ENCODE data around the gene TRDMT1.

TRDMT1 gene

DNA sequence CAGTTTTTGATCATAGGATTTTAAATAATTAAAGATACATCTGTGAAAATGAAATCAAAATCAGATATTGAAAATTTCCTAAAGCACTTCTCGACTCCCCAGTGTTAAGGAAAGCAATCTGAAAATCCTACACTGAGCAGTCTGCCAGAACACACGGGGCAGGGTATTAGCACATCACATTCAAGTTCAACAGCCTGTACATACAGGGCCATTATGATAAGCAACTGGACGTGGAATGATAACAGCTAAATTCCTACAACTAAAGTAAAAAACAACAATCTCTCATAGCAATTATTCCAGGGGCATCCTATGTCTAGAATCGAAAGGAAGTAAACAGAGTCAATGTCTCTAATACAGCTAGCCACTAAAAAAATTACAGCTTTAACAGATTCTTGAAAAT, 31.7 kb downstream of the TRDMT1 start:
- no peaks in the 10 kb centered on the region for H3K27me3 ChIP-seq (ENCODE audit: control insufficient read depth in 5 of 5, insufficient read depth in 4 of 5, low read length in 5 of 5)
- H3K9me3 ChIP-seq (ENCODE audit: control insufficient read depth in 5 of 5, low read length in 5 of 5), result no peaks in the 10 kb centered on the region
- H3K36me3 ChIP-seq (ENCODE audit: control insufficient read depth in 5 of 5, insufficient read depth in 5 of 5, low read length in 5 of 5), result no peaks in the 10 kb centered on the region
- H3K9ac ChIP-seq (ENCODE audit: low read length in 5 of 5), result no peak overlapping the region
- peaks cover 0 to 6% (median 0%) of the 10 kb centered on the region in 5 donors for H3K4me1 ChIP-seq (ENCODE audit: control insufficient read depth in 5 of 5, insufficient read depth in 5 of 5, low read length in 5 of 5)
- H3K4me3 ChIP-seq (ENCODE audit: low read depth in 1 of 5, low read length in 5 of 5), result no peak overlapping the region
- no peak overlapping the region for H3K27ac ChIP-seq (ENCODE audit: low read depth, low read length)

DNA sequence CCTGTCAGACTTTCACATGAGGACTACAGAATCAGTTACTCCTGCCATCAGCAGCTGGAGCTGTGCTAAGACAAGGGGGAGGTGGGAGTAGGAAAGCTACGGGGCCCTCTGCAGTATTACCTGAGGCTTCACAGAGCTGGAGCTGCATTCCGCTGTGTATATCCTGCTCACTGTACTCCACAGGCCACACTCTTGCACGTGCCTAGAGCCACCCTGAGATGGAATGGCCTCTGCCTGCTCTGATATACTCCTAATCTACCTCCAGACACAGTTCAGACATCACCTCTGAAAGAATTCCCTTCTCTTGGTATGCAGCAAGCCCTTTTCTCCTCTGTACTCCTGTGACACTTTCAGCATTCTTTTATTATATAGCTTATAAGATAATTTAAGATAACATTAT, 34.8 kb downstream of the TRDMT1 start:
- Histone ChIP-seq H3K4me3 (ENCODE audit: low read depth in 1 of 5, low read length in 5 of 5) (no peak overlapping the region), H3K9me3 (ENCODE audit: control insufficient read depth in 5 of 5, low read length in 5 of 5) (no peaks in the 10 kb centered on the region), H3K9ac (ENCODE audit: low read length in 5 of 5) (no peak overlapping the region), H3K36me3 (ENCODE audit: control insufficient read depth in 5 of 5, insufficient read depth in 5 of 5, low read length in 5 of 5) (no peaks in the 10 kb centered on the region), H3K4me1 (ENCODE audit: control insufficient read depth in 5 of 5, insufficient read depth in 5 of 5, low read length in 5 of 5) (no peaks in the 10 kb centered on the region), H3K27me3 (ENCODE audit: control insufficient read depth in 5 of 5, insufficient read depth in 4 of 5, low read length in 5 of 5) (no peaks in the 10 kb centered on the region), H3K27ac (ENCODE audit: low read depth, low read length) (no peak overlapping the region)

DNA sequence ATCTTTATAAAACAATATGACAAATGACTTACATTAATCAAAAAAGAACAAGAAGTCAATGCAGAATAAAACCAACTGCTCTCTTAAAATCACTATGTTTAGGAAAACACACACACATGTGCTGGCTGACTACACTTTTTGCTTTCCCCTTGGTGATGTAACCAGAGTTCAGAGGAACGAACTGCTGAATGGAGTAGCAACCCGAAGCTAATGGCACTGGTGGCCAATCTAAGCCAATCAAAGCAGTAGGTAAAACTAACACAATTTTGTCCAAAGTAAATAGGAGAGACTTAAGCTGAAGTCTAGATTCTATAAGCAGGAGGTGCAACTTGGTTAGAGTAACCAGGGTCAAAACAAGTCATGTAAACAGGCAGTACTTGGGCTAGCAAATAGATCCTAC, 38.6 kb downstream of the TRDMT1 start:
- no peak overlapping the region for H3K4me3 ChIP-seq (ENCODE audit: low read depth in 1 of 5, low read length in 5 of 5)
- no peaks in the 10 kb centered on the region for H3K4me1 ChIP-seq (ENCODE audit: control insufficient read depth in 5 of 5, insufficient read depth in 5 of 5, low read length in 5 of 5)
- H3K36me3 ChIP-seq (ENCODE audit: control insufficient read depth in 5 of 5, insufficient read depth in 5 of 5, low read length in 5 of 5), result no peaks in the 10 kb centered on the region

DNA sequence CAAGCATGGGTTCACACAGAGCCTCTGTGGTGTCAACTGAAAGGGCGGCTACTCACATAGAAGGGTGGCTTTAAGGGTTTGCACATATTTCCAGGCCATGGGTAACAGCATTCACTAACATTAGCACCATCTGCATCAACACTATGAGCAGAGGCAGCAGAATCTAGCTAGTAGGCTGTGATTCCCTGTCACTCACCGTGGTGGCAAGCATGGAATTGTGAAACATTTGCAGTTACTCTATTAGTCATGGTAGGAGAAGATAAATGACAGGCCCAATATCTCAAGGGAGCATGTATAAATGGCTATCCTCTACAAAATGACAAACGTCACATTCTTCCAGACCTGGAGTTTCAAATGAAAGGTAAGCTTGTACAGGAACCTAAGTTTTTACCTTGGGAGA, 39.7 kb downstream of the TRDMT1 start:
- H3K27me3 ChIP-seq (ENCODE audit: control insufficient read depth in 5 of 5, insufficient read depth in 4 of 5, low read length in 5 of 5), result no peaks in the 10 kb centered on the region
- no peaks in the 10 kb centered on the region for H3K9me3 ChIP-seq (ENCODE audit: control insufficient read depth in 5 of 5, low read length in 5 of 5)
- no peak overlapping the region for H3K4me3 ChIP-seq (ENCODE audit: low read depth in 1 of 5, low read length in 5 of 5)
- H3K9ac ChIP-seq (ENCODE audit: low read length in 5 of 5), result no peak overlapping the region
- no peak overlapping the region for H3K27ac ChIP-seq (ENCODE audit: low read depth, low read length)
- no peaks in the 10 kb centered on the region for H3K4me1 ChIP-seq (ENCODE audit: control insufficient read depth in 5 of 5, insufficient read depth in 5 of 5, low read length in 5 of 5)
- peaks cover 0 to 6% (median 0%) of the 10 kb centered on the region in 5 donors for H3K36me3 ChIP-seq (ENCODE audit: control insufficient read depth in 5 of 5, insufficient read depth in 5 of 5, low read length in 5 of 5)

More for the DNA sequence above, 38.6 kb downstream of the TRDMT1 start:
- H3K9me3 ChIP-seq (ENCODE audit: control insufficient read depth in 5 of 5, low read length in 5 of 5), result no peaks in the 10 kb centered on the region
- H3K27me3 ChIP-seq (ENCODE audit: control insufficient read depth in 5 of 5, insufficient read depth in 4 of 5, low read length in 5 of 5), result no peaks in the 10 kb centered on the region
- no peak overlapping the region for H3K9ac ChIP-seq (ENCODE audit: low read length in 5 of 5)
- H3K27ac ChIP-seq (ENCODE audit: low read depth, low read length), result no peak overlapping the region

DNA sequence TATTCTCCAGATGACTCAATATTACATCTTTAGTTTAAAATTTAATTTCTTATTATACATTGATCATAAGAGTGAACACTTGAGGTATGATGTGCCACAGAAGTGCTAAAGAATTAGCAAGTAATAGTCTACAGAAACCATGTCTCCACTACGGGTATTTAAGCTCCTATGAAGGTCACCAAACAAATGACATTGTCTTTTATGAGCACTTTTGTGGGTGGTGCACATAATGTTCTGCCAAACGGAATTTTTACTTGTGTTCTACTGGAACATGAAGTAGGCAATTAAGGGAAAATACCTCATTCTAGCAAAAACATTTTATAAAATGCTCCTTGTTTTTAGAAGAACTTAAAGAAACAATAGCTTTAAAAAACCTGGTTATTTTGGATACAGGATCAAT, 44.4 kb downstream of the TRDMT1 start:
- no peaks in the 10 kb centered on the region for H3K27me3 ChIP-seq (ENCODE audit: control insufficient read depth in 5 of 5, insufficient read depth in 4 of 5, low read length in 5 of 5)
- peaks cover 0 to 6% (median 0%) of the 10 kb centered on the region in 5 donors for H3K36me3 ChIP-seq (ENCODE audit: control insufficient read depth in 5 of 5, insufficient read depth in 5 of 5, low read length in 5 of 5)
- no peaks in the 10 kb centered on the region for H3K9me3 ChIP-seq (ENCODE audit: control insufficient read depth in 5 of 5, low read length in 5 of 5)
- H3K4me1 ChIP-seq (ENCODE audit: control insufficient read depth in 5 of 5, insufficient read depth in 5 of 5, low read length in 5 of 5), result no peaks in the 10 kb centered on the region
- H3K27ac ChIP-seq (ENCODE audit: low read depth, low read length), result no peak overlapping the region
- no peak overlapping the region for H3K4me3 ChIP-seq (ENCODE audit: low read depth in 1 of 5, low read length in 5 of 5)
- H3K9ac ChIP-seq (ENCODE audit: low read length in 5 of 5), result no peak overlapping the region

DNA sequence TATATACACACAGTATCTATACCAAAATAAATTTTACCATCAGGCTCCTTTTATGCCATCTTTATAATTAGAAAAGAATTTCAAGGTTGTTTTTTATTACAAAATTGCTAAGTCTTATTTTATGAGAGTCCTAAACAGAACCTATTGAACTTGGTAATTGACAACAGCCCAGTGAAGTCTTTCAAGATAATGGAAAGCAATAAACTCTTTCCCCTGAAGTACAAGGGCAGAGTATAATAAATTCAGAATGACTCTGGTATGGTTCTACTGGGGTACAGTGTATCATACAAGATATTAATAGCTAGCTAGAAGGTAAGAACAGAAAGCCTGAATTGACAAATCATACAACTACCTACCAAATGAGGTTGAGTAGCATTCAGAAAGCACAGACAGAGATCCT, 45.6 kb downstream of the TRDMT1 start:
- Histone ChIP-seq H3K27ac (ENCODE audit: low read depth, low read length) (no peak overlapping the region), H3K36me3 (ENCODE audit: control insufficient read depth in 5 of 5, insufficient read depth in 5 of 5, low read length in 5 of 5) (peaks cover 0 to 6% (median 0%) of the 10 kb centered on the region in 5 donors), H3K4me1 (ENCODE audit: control insufficient read depth in 5 of 5, insufficient read depth in 5 of 5, low read length in 5 of 5) (no peaks in the 10 kb centered on the region), H3K9ac (ENCODE audit: low read length in 5 of 5) (no peak overlapping the region), H3K4me3 (ENCODE audit: low read depth in 1 of 5, low read length in 5 of 5) (no peak overlapping the region), H3K27me3 (ENCODE audit: control insufficient read depth in 5 of 5, insufficient read depth in 4 of 5, low read length in 5 of 5) (no peaks in the 10 kb centered on the region), H3K9me3 (ENCODE audit: control insufficient read depth in 5 of 5, low read length in 5 of 5) (no peaks in the 10 kb centered on the region)

DNA sequence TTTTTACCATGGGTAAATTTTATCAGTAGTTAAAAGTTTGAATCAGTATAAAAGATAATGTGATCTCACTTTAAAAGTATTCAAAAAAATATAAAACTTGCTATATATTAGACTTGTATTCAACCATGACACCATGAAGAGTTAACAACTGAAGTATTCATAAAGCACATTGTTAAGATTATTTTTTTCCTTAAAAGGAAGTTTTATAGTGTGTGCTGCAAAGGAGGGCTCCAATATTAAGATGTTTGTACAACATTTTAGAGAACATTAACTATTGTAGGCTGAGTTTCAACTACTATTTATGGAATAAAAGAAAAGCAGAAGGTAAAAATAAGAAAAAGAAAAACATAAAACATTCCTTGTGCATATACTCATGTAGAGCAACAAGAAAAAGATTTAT, 47.4 kb downstream of the TRDMT1 start:
- peaks cover 0 to 8% (median 0%) of the 10 kb centered on the region in 5 donors for H3K36me3 ChIP-seq (ENCODE audit: control insufficient read depth in 5 of 5, insufficient read depth in 5 of 5, low read length in 5 of 5)
- no peak overlapping the region for H3K4me3 ChIP-seq (ENCODE audit: low read depth in 1 of 5, low read length in 5 of 5)
- no peak overlapping the region for H3K27ac ChIP-seq (ENCODE audit: low read depth, low read length)
- no peaks in the 10 kb centered on the region for H3K9me3 ChIP-seq (ENCODE audit: control insufficient read depth in 5 of 5, low read length in 5 of 5)
- no peak overlapping the region for H3K9ac ChIP-seq (ENCODE audit: low read length in 5 of 5)
- no peaks in the 10 kb centered on the region for H3K27me3 ChIP-seq (ENCODE audit: control insufficient read depth in 5 of 5, insufficient read depth in 4 of 5, low read length in 5 of 5)
- H3K4me1 ChIP-seq (ENCODE audit: control insufficient read depth in 5 of 5, insufficient read depth in 5 of 5, low read length in 5 of 5), result no peaks in the 10 kb centered on the region

DNA sequence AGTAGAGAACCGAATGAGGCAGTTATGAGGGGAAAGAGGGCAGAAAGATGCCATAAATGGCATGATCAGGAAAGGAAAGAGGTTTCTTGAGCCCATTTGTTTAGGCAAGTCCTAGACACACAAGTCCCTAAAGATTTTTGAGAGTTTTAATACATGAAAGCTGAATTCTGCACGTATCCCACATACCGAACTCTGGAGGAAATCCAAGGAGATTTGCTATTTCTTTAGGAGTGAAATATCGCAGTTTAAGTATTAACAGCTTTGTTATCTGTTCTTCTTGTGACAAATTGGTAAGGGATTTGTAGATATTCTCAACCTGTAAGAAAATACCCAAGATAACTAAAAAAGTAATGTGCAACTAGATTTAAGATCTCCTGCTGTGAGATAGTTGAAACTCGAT, 48.2 kb downstream of the TRDMT1 start:
- Histone ChIP-seq H3K27me3 (ENCODE audit: control insufficient read depth in 5 of 5, insufficient read depth in 4 of 5, low read length in 5 of 5) (no peaks in the 10 kb centered on the region), H3K27ac (ENCODE audit: low read depth, low read length) (no peak overlapping the region), H3K4me1 (ENCODE audit: control insufficient read depth in 5 of 5, insufficient read depth in 5 of 5, low read length in 5 of 5) (no peaks in the 10 kb centered on the region), H3K9ac (ENCODE audit: low read length in 5 of 5) (no peak overlapping the region), H3K36me3 (ENCODE audit: control insufficient read depth in 5 of 5, insufficient read depth in 5 of 5, low read length in 5 of 5) (peaks cover 0 to 8% (median 0%) of the 10 kb centered on the region in 5 donors), H3K9me3 (ENCODE audit: control insufficient read depth in 5 of 5, low read length in 5 of 5) (no peaks in the 10 kb centered on the region), H3K4me3 (ENCODE audit: low read depth in 1 of 5, low read length in 5 of 5) (no peak overlapping the region)

DNA sequence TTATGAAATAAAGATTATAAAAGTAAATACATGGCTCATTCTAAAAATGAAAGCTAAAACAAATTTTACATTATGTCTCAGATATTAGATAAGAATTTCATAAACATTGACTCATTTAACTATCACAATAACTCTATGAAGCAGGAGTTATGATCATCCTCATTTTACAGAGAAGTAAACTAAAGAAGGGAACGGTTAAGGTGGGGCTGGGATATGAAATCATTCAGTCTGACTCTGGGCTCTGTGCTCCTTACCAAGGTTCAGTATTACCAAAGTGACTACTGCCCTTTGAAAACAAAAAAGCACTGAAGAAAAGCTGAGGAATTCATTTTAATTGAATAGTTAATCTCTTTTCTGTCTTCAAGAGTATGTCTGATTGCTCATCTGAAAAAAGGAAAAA, 49.8 kb downstream of the TRDMT1 start:
- peaks cover 0 to 3% (median 0%) of the 10 kb centered on the region in 5 donors for H3K36me3 ChIP-seq (ENCODE audit: control insufficient read depth in 5 of 5, insufficient read depth in 5 of 5, low read length in 5 of 5)
- no peaks in the 10 kb centered on the region for H3K4me1 ChIP-seq (ENCODE audit: control insufficient read depth in 5 of 5, insufficient read depth in 5 of 5, low read length in 5 of 5)
- H3K4me3 ChIP-seq (ENCODE audit: low read depth in 1 of 5, low read length in 5 of 5), result no peak overlapping the region
- no peak overlapping the region for H3K9ac ChIP-seq (ENCODE audit: low read length in 5 of 5)
- no peaks in the 10 kb centered on the region for H3K9me3 ChIP-seq (ENCODE audit: control insufficient read depth in 5 of 5, low read length in 5 of 5)
- H3K27me3 ChIP-seq (ENCODE audit: control insufficient read depth in 5 of 5, insufficient read depth in 4 of 5, low read length in 5 of 5), result no peaks in the 10 kb centered on the region
- no peak overlapping the region for H3K27ac ChIP-seq (ENCODE audit: low read depth, low read length)

DNA sequence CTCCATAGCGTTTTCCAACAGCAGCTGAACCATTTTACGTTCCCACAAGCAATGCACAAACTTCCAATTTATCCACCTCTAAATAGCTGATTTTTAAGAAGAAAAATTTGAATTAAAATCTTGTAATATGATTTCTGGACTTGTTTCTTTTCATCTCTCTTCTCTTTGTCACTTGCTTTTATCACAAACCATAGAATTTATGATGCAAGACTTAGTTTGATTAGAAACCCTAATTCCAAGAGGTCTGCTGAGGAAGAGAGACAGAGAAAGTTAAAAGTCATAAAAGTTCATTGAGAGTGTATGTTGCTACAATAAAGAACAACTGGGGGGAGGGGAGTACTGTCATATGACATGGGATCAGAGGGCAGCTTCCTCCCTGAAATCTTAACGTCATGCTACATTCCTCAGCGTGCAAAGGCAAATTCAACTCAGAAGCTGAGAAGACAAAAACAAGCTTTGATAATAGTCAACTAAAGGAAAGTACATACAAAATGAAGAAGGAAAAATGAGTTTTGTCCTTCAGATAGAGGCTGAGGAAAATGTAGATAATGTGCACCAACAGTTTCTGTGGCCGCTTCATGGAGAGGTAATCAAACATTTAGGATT, 53.5 kb downstream of the TRDMT1 start:
- Histone ChIP-seq H3K27me3 (ENCODE audit: control insufficient read depth in 5 of 5, insufficient read depth in 4 of 5, low read length in 5 of 5) (no peaks in the 10 kb centered on the region), H3K4me1 (ENCODE audit: control insufficient read depth in 5 of 5, insufficient read depth in 5 of 5, low read length in 5 of 5) (no peaks in the 10 kb centered on the region), H3K27ac (ENCODE audit: low read depth, low read length) (no peak overlapping the region), H3K36me3 (ENCODE audit: control insufficient read depth in 5 of 5, insufficient read depth in 5 of 5, low read length in 5 of 5) (peaks cover 0 to 3% (median 0%) of the 10 kb centered on the region in 5 donors), H3K9ac (ENCODE audit: low read length in 5 of 5) (no peak overlapping the region), H3K4me3 (ENCODE audit: low read depth in 1 of 5, low read length in 5 of 5) (no peak overlapping the region), H3K9me3 (ENCODE audit: control insufficient read depth in 5 of 5, low read length in 5 of 5) (no peaks in the 10 kb centered on the region)

Data from subcutaneous abdominal adipose tissue (tissue), 5 donors.